SK-N-SH (cell line): ENCODE data around the gene ISLR. TPM values are rescaled to one million over a fixed set of nuclear protein-coding genes. Genes with fewer than 3 reads are reported as not detected.

Experiments used
- CTCF ChIA-PET: fragments of 300-600, 350-600 bp; formaldehyde crosslinking; extraction: SDS; loops from one replicate; lab custom pipeline; 2021; lab: Yijun Ruan, JAX
- POLR2A ChIA-PET: fragments of 350-600 bp; sonication (Branson Sonifier 250); formaldehyde crosslinking; extraction: SDS; loops from one replicate; lab custom pipeline; 2020; ENCODE audit warnings: antibody characterized with exemption, inconsistent platforms; lab: Yijun Ruan, JAX
- DNase-seq: peaks from one replicate; pipeline ENCODE4 v3.0.0; 2012
- H2AFZ ChIP-seq: fragments of 200-600 bp; sonication (generic); 2 replicates; pipeline ENCODE4 v1.8.1; 2016; ENCODE audit warnings: antibody characterized with exemption, mild to moderate bottlenecking, low read depth
- H3F3A ChIP-seq: fragments of 200-600 bp; sonication (generic); replicated peaks from 2 replicates; pipeline ENCODE3; 2016; ENCODE audit warnings: antibody characterized with exemption, mild to moderate bottlenecking; ENCODE audit not compliant: insufficient read depth
- H3K27ac ChIP-seq, 2 experiments: fragments of 200-500 bp in 1 of 2; fragments of 200-600 bp in 1 of 2; sonication (Bioruptor generic) in 1 of 2; sonication (generic), shearing (Covaris generic) in 1 of 2; 2 replicates each; pipeline versions ENCODE4 v1.5.1 to v1.6.1; 2014 to 2016; ENCODE audit warnings: low read depth in 2 of 2, inconsistent platforms in 1 of 2, low read length in 1 of 2, mild to moderate bottlenecking in 1 of 2, mixed read lengths in 1 of 2
- H3K27me3 ChIP-seq: fragments of 200-600 bp; sonication (generic), shearing (Covaris generic); 2 replicates; pipeline ENCODE4 v1.6.1; 2016; ENCODE audit warnings: mixed run types; ENCODE audit not compliant: insufficient read depth
- H3K36me3 ChIP-seq, 2 experiments: fragments of 200-500 bp in 1 of 2; fragments of 200-600 bp in 1 of 2; sonication (Bioruptor generic) in 1 of 2; sonication (generic) in 1 of 2; replicated peaks in 1 of 2; 2 replicates each; pipeline versions ENCODE3 to v1.5.1; 2014 to 2016; ENCODE audit warnings: low read length in 1 of 2, mild to moderate bottlenecking in 1 of 2; ENCODE audit not compliant: insufficient read depth in 2 of 2, control insufficient read depth in 1 of 2
- H3K4me1 ChIP-seq, 2 experiments: fragments of 200-500 bp in 1 of 2; fragments of 200-600 bp in 1 of 2; sonication (Bioruptor generic) in 1 of 2; sonication (generic), shearing (Covaris generic) in 1 of 2; 2 replicates each; pipeline versions ENCODE4 v1.5.1 to v1.6.1; 2014 to 2016; ENCODE audit warnings: low read depth in 1 of 2, low read length in 1 of 2, mixed run types in 1 of 2; ENCODE audit not compliant: insufficient read depth in 2 of 2, control insufficient read depth in 1 of 2
- H3K4me2 ChIP-seq: fragments of 200-600 bp; sonication (generic), shearing (Covaris generic); 2 replicates; pipeline ENCODE4 v1.6.1; 2017; ENCODE audit warnings: mixed run types
- H3K4me3 ChIP-seq, 2 experiments: fragments of 200-500 bp in 1 of 2; fragments of 200-600 bp in 1 of 2; sonication (Bioruptor generic) in 1 of 2; sonication (generic), shearing (Covaris generic) in 1 of 2; 2 replicates each; pipeline versions ENCODE4 v1.5.1 to v1.8.1; 2014 to 2016; ENCODE audit warnings: low read depth in 2 of 2, inconsistent platforms in 1 of 2, low read length in 1 of 2, mild to moderate bottlenecking in 1 of 2, mixed read lengths in 1 of 2, moderate library complexity in 1 of 2
- H3K79me2 ChIP-seq: fragments of 200-600 bp; sonication (generic); 2 replicates; pipeline ENCODE4 v1.8.1; 2017; ENCODE audit warnings: mild to moderate bottlenecking; ENCODE audit not compliant: insufficient read depth
- H3K9ac ChIP-seq: fragments of 200-600 bp; sonication (generic); 2 replicates; pipeline ENCODE4 v1.6.1; 2017; ENCODE audit warnings: mixed run types
- H3K9me2 ChIP-seq: fragments of 200-600 bp; sonication (generic); 2 replicates; pipeline ENCODE4 v1.6.1; 2017; ENCODE audit warnings: mixed run types
- H3K9me3 ChIP-seq: fragments of 200-600 bp; sonication (generic); 2 replicates; pipeline ENCODE4 v1.6.1; 2017; ENCODE audit warnings: mixed run types, mild to moderate bottlenecking, moderate library complexity
- H4K20me1 ChIP-seq: fragments of 200-600 bp; sonication (generic); 2 replicates; pipeline ENCODE4 v1.6.1; 2017; ENCODE audit warnings: mild to moderate bottlenecking, mixed run types; ENCODE audit not compliant: insufficient read depth
- CHD2 ChIP-seq: fragments of 150-350 bp; IDR thresholded peaks from 2 replicates; pipeline ENCODE4 v1.6.1; 2018; ENCODE audit warnings: low read length; ENCODE audit not compliant: partially characterized antibody
- EZH2phosphoT487 ChIP-seq: fragments of 200-600 bp; sonication (generic); IDR thresholded peaks from 2 replicates; pipeline ENCODE4 v1.6.1; 2017; ENCODE audit warnings: low read depth, mixed run types, mild to moderate bottlenecking, antibody characterized with exemption, moderate library complexity, borderline replicate concordance
- GABPA ChIP-seq: IDR thresholded peaks from 2 replicates; pipeline ENCODE4 v1.4.0; 2012; ENCODE audit warnings: low read depth, mild to moderate bottlenecking
- GATA2 ChIP-seq: sonication (generic); formaldehyde crosslinking; IDR thresholded peaks from 2 replicates; pipeline ENCODE4 v1.5.0; 2020; ENCODE audit warnings: mild to moderate bottlenecking, missing genetic modification reagents
- IRF3 ChIP-seq: fragments of 150-350 bp; IDR thresholded peaks from 2 replicates; pipeline ENCODE4 v1.6.1; 2016; ENCODE audit warnings: mild to moderate bottlenecking, low read depth, low read length
- JUND ChIP-seq: IDR thresholded peaks from 2 replicates; pipeline ENCODE4 v1.4.0; 2012
- MXI1 ChIP-seq: IDR thresholded peaks from 2 replicates; pipeline ENCODE4 v1.6.1; 2012; ENCODE audit warnings: mild to moderate bottlenecking, low read depth, low read length, improper control_type of control experiment
- NFIC ChIP-seq: IDR thresholded peaks from 2 replicates; pipeline ENCODE4 v1.4.0; 2012; ENCODE audit warnings: borderline replicate concordance
- NRF1 ChIP-seq: IDR thresholded peaks from 2 replicates; pipeline ENCODE4 v1.6.1; 2012; ENCODE audit warnings: low read depth, mild to moderate bottlenecking, low read length
- POLR2AphosphoS5 ChIP-seq: IDR thresholded peaks from 2 replicates; pipeline ENCODE4 v1.6.1; 2012; ENCODE audit warnings: low read depth, low read length
- RAD21 ChIP-seq: IDR thresholded peaks from 2 replicates; pipeline ENCODE4 v1.6.1; 2012; ENCODE audit warnings: mild to moderate bottlenecking, low read length
- SMC3 ChIP-seq: IDR thresholded peaks from 2 replicates; pipeline ENCODE4 v1.6.1; 2012; ENCODE audit warnings: low read depth, low read length, improper control_type of control experiment
- USF1 ChIP-seq: IDR thresholded peaks from 2 replicates; pipeline ENCODE4 v1.4.0; 2012; ENCODE audit warnings: low read depth, borderline replicate concordance
- YY1 ChIP-seq: IDR thresholded peaks from 2 replicates; pipeline ENCODE4 v1.4.0; 2012; ENCODE audit warnings: low read depth, mild to moderate bottlenecking
- ZBTB33 ChIP-seq: IDR thresholded peaks from 2 replicates; pipeline ENCODE4 v1.4.0; 2012; ENCODE audit warnings: low read depth, borderline replicate concordance
- WGBS: methylation state at CpG from one replicate; pipeline ENCODE4 v1.1.6; 2017; ENCODE audit warnings: low lambda C conversion rate; 5-methylcytosine and 5-hydroxymethylcytosine counted together
- polyA plus RNA-seq, 3 experiments: library from polyadenylated mRNA; depleted of rRNA; stranded (reverse); fragments of >200 nt; gene quantifications; 2 replicates each; pipeline ENCODE4 v1.2.3, GENCODE V29; 2012

Gene ISLR
- polyA plus RNA-seq, 1 of the 3 experiments (the other 2 are of a cell fraction): 7.3 TPM

GRCh38 chr15:74216949-74217348 is 43.4 kb downstream of the ISLR start:
- Histone ChIP-seq H3K9me3 (no peaks in the 10 kb centered on the region), H3K4me2 (no peak overlapping the region), H3K79me2 (no peaks in the 10 kb centered on the region), H3K9ac (no peak overlapping the region), H3K9me2 (no peaks in the 10 kb centered on the region), H2AFZ (no peak overlapping the region), H3K27ac (no peak overlapping the region), H3K4me1 (peaks cover 23 to 28% of the 10 kb centered on the region in 2 experiments), H4K20me1 (no peaks in the 10 kb centered on the region)
- POLR2A ChIA-PET: no interaction called here
- WGBS: 97% methylated on average over 3 of the region's 3 CpGs
- TF ChIP-seq RAD21 (no peak), YY1 (no peak), MXI1 (no peak), USF1 (no peak), EZH2phosphoT487 (no peak), IRF3 (no peak), CHD2 (no peak), SMC3 (no peak)
- TF ChIP-seq, all 33 proteins: peak for 0
- CTCF ChIA-PET: interaction anchor here (0.7 to 1.5 kb wide), 4 partner anchors 11 to 91 kb away, joined by 3 to 4 read pairs (median 3); no protein-coding TSS in a partner anchor
- no peak for DNase-seq
- Histone ChIP-seq H3K27me3 (no peaks in the 10 kb centered on the region), H3K36me3 (no peaks in the 10 kb centered on the region), H3K4me3 (no peak overlapping the region), H3F3A (peaks cover 3% of the 10 kb centered on the region)

GRCh38 chr15:74217907-74218885 is 44.7 kb downstream of the ISLR start:
- Histone ChIP-seq H3K9me2 (no peaks in the 10 kb centered on the region), H3K9ac (no peak overlapping the region), H3K4me2 (no peak overlapping the region), H3K4me1 (peaks cover 27 to 40% of the 10 kb centered on the region in 2 experiments), H3K79me2 (no peaks in the 10 kb centered on the region), H3K27ac (no peak overlapping the region), H3K36me3 (no peaks in the 10 kb centered on the region), H3K9me3 (no peaks in the 10 kb centered on the region), H3F3A (peaks cover 3% of the 10 kb centered on the region), H3K27me3 (no peaks in the 10 kb centered on the region)
- ChIA-PET CTCF (interaction anchor here (1.1 kb wide), 1 partner anchor 90 kb away, joined by 3 read pairs; no protein-coding TSS in a partner anchor), POLR2A (no interaction called here)
- WGBS: 87% methylated on average over 4 of the region's 16 CpGs
- TF ChIP-seq JUND (no peak), NRF1 (no peak), GABPA (no peak), NFIC (no peak), EZH2phosphoT487 (no peak), GATA2 (CRISPR knock-in tag) (no peak), POLR2AphosphoS5 (no peak), ZBTB33 (no peak)
- TF ChIP-seq, all 33 proteins: peak for 0
- no peak for DNase-seq
- no peak overlapping the region for H3K4me3 ChIP-seq
- H4K20me1 ChIP-seq: no peaks in the 10 kb centered on the region
- no peak overlapping the region for H2AFZ ChIP-seq
